Progenitor cell of endocrine pancreas (in vitro differentiated cells): ENCODE results near the gene AP4M1. TPM values are rescaled to one million over a fixed set of nuclear protein-coding genes. Genes with fewer than 3 reads are reported as not detected.
A peak's percentile ranks its signal among the peaks of the same experiment; 100 is the strongest.

Source experiments
- DNase-seq: peaks from one replicate; pipeline ENCODE4 v3.0.0; 2021; ENCODE audit warnings: low spot score; ENCODE audit not compliant: unreplicated experiment
- H3K27ac Mint-ChIP-seq: 2 replicates; pipeline ENCODE4 v1.8.0; 2021; ENCODE audit warnings: mild to moderate bottlenecking, moderate library complexity, mixed read lengths
- H3K27me3 Mint-ChIP-seq: 2 replicates; pipeline ENCODE4 v1.8.0; 2021; ENCODE audit warnings: mixed read lengths
- H3K36me3 Mint-ChIP-seq: 2 replicates; pipeline ENCODE4 v1.8.0; 2022; ENCODE audit warnings: mixed read lengths; ENCODE audit not compliant: insufficient read depth
- H3K4me1 Mint-ChIP-seq: 2 replicates; pipeline ENCODE4 v1.8.0; 2021; ENCODE audit warnings: low read depth, mixed read lengths
- H3K4me3 Mint-ChIP-seq: 2 replicates; pipeline ENCODE4 v1.8.0; 2021; ENCODE audit warnings: low read depth, mild to moderate bottlenecking, moderate library complexity, mixed read lengths
- H3K9me3 Mint-ChIP-seq: 2 replicates; pipeline ENCODE4 v1.8.0; 2021; ENCODE audit warnings: low read depth, mixed read lengths
- total RNA-seq: library from RNA; stranded (reverse); gene quantifications from 2 replicates; pipeline ENCODE4 v1.2.1, GENCODE V29; 2021
- TF ChIP-seq, protein P1 (sequence below): fragments of 200-600 bp; sonication (generic); IDR thresholded peaks from one replicate; pipeline ENCODE4 v1.5.0; 2021; ENCODE audit warnings: antibody characterized with exemption, mild to moderate bottlenecking; ENCODE audit not compliant: unreplicated experiment

AP4M1 gene
- total RNA-seq, 1 donor from 2014 or later = 36.0 TPM

DNA sequence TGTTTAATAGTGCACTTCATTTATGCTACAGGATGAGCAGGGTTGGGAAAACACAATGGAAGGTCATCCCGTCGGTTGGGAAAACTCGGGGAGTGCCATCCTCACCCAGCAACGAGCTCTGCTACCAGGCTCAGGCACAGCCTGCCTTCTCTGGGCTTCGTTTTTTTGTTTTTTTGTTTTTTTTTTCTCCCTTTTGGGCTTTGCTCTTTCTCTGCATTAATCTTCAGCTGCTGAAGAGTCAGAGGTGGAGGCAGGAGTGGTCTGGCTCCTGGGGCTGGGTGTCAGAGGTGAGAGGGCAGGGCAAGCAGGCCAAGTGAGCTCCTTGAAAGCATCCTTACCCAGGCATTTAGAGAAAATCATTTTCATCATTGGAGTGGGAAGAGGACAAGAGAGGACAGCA is 31.5 kb upstream of the AP4M1 start:
- H3K4me1 Mint-ChIP-seq = peaks cover 2% of the 10 kb centered on the region
- H3K27ac Mint-ChIP-seq = peak overlapping the region; percentile 89
- H3K36me3 Mint-ChIP-seq = peaks cover 76% of the 10 kb centered on the region
- TF ChIP-seq, protein P1, sequence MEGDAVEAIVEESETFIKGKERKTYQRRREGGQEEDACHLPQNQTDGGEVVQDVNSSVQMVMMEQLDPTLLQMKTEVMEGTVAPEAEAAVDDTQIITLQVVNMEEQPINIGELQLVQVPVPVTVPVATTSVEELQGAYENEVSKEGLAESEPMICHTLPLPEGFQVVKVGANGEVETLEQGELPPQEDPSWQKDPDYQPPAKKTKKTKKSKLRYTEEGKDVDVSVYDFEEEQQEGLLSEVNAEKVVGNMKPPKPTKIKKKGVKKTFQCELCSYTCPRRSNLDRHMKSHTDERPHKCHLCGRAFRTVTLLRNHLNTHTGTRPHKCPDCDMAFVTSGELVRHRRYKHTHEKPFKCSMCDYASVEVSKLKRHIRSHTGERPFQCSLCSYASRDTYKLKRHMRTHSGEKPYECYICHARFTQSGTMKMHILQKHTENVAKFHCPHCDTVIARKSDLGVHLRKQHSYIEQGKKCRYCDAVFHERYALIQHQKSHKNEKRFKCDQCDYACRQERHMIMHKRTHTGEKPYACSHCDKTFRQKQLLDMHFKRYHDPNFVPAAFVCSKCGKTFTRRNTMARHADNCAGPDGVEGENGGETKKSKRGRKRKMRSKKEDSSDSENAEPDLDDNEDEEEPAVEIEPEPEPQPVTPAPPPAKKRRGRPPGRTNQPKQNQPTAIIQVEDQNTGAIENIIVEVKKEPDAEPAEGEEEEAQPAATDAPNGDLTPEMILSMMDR = no peak
- peaks cover 39% of the 10 kb centered on the region for H3K9me3 Mint-ChIP-seq
- DNase-seq = no peak
- H3K27me3 Mint-ChIP-seq = no peaks in the 10 kb centered on the region
- no peak overlapping the region for H3K4me3 Mint-ChIP-seq

DNA sequence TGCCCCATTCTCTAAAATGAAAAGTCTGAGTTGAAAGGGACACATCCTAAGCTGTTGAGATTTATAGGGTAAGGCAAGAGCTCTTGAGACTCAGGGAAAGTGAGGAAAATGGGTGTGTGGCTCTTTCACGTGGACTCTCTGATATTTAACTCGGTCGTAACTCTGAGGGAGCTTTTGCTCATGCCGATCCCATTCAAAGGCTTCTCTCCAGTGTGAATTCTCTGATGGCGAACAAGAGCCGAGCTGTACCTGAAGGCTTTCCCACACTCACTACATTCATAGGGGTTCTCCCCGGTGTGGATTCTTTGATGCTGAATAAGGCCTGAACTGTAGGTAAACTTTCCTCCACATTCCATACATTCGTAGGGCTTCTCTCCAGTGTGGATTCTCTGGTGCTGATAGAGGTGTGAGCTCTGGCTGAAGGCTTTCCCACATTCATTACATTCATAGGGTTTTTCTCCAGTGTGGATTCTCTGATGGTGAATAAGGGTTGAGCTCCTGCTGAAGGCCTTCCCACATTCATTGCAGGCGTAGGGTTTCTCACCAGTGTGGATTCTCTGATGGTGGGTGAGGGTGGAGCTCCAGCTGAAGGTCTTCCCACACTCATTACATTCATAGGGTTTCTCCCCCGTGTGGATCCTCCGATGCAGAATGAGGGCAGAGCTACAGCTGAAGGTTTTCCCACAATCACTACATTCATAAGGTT is 30.3 kb upstream of the AP4M1 start:
- TF ChIP-seq, protein P1 = no peak
- Mint-ChIP-seq H3K36me3 (peaks cover 78% of the 10 kb centered on the region), H3K4me1 (no peaks in the 10 kb centered on the region), H3K4me3 (peak overlapping the region; percentile 21), H3K27ac (peak overlapping the region; percentile 93), H3K9me3 (peaks cover 49% of the 10 kb centered on the region), H3K27me3 (no peaks in the 10 kb centered on the region)
- DNase-seq = no peak

DNA sequence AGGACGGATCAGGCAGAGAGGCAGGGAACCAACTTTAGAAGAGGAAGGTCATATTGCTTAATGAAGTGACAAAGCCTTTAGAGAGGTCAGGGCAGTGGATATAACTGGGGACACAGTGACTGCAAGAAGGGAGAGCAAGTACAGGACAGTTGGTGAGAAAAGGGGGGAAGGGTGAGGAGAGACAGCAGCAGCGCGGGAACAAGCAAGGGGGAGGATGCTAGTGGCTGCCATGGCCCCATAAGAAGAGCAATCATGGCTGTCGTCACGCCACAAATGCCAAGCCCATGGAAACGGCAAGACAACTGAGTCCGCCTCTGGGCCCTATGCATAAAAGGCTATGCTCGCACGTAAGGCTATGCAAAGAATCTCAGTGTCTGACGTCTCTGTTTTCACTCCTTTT is 29.0 kb upstream of the AP4M1 start:
- no peaks in the 10 kb centered on the region for H3K27me3 Mint-ChIP-seq
- no peak overlapping the region for H3K4me3 Mint-ChIP-seq
- TF ChIP-seq, protein P1 = no peak
- no peaks in the 10 kb centered on the region for H3K4me1 Mint-ChIP-seq
- peak overlapping the region; percentile 93 for H3K27ac Mint-ChIP-seq
- H3K36me3 Mint-ChIP-seq = peaks cover 85% of the 10 kb centered on the region
- peaks cover 58% of the 10 kb centered on the region for H3K9me3 Mint-ChIP-seq
- DNase-seq = no peak

DNA sequence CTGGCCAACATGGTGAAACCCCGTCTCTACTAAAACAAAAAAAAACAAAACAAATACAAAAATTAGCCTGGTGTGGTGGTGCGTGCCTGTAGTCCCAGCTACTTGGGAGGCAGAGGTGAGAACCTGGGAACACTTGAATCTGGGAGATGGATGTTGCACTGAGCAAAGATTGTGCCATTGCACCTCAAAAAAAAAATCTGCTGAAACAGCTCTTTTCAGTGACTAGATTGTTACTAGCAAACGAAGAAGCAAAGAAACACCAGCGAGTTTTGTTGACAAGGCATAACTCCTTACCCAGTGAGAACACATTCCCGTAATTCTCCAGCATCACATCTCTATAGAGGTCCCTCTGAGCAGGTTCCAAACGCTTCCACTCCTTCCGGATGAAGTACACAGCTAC is 26.6 kb upstream of the AP4M1 start:
- peaks cover 94% of the 10 kb centered on the region for H3K36me3 Mint-ChIP-seq
- H3K27me3 Mint-ChIP-seq = no peaks in the 10 kb centered on the region
- TF ChIP-seq, protein P1 = no peak
- no peak overlapping the region for H3K4me3 Mint-ChIP-seq
- peak overlapping the region; percentile 90 for H3K27ac Mint-ChIP-seq
- DNase-seq = no peak
- peaks cover 5% of the 10 kb centered on the region for H3K4me1 Mint-ChIP-seq
- H3K9me3 Mint-ChIP-seq = peaks cover 61% of the 10 kb centered on the region

DNA sequence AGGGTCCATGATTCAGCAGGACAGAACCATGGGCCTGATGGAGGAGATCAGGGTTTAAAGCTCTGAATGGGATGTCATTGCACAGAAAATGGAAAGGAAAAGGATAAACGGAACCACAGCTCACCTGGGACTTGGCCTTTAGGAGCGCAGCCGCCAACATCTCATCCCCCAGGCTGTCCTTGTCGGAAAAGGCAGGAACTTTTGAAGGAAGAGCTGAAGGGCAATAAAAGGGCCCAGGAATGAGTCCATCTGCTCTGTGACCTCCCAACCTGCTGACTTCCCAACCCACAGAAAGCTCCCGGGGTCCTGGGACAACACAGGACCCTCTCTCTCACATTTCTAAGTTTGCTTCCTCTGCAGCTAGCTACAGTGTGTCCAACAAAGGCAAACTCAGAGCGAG is 26.0 kb upstream of the AP4M1 start:
- peaks cover 92% of the 10 kb centered on the region for H3K36me3 Mint-ChIP-seq
- TF ChIP-seq, protein P1 = no peak
- H3K4me1 Mint-ChIP-seq = peaks cover 9% of the 10 kb centered on the region
- DNase-seq = no peak
- H3K27me3 Mint-ChIP-seq = no peaks in the 10 kb centered on the region
- H3K4me3 Mint-ChIP-seq = no peak overlapping the region
- H3K9me3 Mint-ChIP-seq = peaks cover 56% of the 10 kb centered on the region
- H3K27ac Mint-ChIP-seq = peak overlapping the region; percentile 90
